DMS53 (cell line): ENCODE results near the gene RHCG.
A peak's percentile ranks its signal among the peaks of the same experiment; 100 is the strongest.

Source experiments
- DNase-seq: peaks from one replicate; lab custom pipeline; 2025; lab: John Stamatoyannopoulos, UW

Gene RHCG

DNA sequence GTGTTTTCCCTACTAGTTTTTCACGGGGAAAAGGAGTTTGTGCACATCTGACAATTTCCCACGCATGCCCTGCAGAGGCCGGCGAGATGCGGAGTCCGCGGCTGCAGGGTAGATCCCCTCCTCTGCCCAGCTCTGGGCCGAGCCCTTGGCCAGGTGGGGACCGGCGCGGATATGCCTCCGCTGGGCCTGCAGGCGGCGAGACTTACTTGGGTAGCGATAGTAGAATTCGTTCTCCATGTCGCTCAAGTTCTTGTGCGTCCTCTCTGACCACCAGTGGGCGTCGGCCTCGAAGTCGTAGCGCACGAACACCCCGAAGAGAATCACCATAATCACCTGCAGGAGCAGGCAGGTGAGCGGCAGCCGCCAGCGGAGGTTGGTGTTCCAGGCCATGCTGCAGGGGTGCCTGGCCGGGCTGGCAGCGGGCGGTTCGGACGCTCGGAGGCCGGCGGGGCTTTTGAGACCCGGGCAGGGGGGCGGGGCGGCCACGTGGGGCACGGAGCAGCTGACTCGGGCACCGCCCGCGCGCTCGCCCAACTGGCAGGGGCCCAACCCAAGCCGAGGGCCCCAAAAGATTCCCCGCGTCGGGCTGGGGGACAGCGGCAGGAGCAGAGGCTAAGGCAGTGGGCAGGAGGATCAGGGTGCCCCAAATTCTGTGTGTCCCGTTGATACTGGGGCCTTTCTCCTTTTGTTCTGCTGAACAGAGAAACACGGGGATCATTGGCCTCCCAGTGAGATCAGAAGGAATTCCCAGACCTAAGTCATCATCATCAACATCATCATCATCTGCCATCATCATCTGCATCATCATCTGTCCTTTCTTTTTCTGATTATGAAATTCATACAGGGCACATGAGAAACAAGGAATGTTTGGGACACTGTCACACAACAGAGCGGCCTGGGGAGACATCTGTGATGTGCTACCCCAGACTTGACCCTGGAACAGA lies at the start of gene RHCG:
Gene RHCG (minus strand): TSS at position 429 of the 944 bp plus-strand sequence. CDS start 39 bp downstream, at position 390.
- DNase-seq = peak; percentile 80

DNA sequence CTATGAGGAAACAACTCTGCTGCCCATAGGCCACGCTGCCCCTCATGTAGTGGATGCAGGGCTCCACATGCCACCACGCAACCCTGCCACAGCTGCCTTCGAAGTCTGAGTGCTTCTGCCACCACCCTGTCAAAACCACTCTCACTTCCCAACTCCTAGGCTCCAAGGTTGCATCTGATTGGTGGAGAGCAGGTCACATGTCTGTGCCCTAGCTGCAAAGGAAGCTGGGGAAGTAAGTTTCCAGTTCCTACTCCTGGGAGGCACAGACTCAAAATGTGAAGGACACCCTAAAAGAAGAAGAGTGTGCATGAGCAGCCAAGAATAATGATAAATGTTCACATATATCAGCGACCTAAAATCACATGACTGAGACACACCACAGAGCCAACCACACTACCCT lies 47.0 kb upstream of the RHCG start:
- DNase-seq = no peak

- DNase-seq = no peak
Observed at GRCh38 chr15:89542369-89542768, 46.0 kb upstream of the RHCG start.

DNA sequence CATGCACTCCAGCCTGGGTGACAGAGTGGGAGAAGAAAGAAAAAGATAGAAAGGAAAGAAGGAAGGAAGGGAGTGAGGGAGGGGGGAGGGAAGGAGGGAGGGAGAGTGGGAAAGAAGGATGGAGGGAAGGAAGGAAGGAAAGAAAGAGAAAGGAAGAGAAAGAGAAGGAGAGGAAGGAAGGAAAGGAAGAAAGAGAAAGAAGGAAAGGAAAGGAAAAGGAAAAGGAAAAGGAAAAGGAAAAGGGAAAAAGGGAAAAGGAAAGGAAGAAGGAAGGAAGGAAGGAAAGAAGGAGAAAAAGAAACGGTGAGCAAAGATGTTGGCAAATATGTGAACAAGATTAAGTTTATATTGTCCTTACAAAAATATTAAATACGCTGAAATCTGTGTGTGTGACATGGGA lies 42.6 kb upstream of the RHCG start:
- DNase-seq = no peak

GRCh38 chr15:89533861-89534544 lies 37.6 kb upstream of the RHCG start:
- no peak for DNase-seq

GRCh38 chr15:89531796-89532537 lies 35.6 kb upstream of the RHCG start:
- no peak for DNase-seq

GRCh38 chr15:89530976-89531375 lies 34.6 kb upstream of the RHCG start:
- no peak for DNase-seq

DNA sequence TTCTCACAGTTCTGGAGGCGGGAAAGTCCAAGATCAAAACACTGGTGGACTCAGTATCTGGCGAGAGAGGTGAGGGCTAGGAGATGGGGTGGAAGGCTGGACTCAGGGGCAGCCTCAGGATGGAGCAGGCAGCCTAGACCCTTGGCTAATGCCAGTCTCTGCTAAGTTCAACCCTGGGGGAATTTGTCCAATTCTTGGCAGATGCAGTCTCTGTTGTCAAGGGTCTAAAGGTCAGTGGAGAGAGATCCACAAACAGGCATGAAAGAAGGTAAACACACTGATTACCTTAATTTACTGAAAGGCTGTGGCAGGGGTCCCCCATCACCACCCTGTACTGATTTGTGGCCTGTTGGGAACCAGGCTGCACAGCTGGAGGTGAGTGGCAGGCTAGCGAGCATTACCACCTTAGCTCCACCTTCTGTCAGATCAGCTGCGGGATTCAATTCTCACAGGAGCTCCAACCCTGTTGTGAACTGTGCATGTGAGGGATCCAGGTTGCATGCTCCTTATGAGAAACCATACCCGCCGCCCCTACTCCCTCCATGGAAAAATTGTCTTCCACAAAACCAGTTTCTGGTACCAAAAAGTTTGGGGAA lies 32.5 kb upstream of the RHCG start:
- DNase-seq = no peak

GRCh38 chr15:89526601-89527441 lies 30.4 kb upstream of the RHCG start:
- no peak for DNase-seq

DNA sequence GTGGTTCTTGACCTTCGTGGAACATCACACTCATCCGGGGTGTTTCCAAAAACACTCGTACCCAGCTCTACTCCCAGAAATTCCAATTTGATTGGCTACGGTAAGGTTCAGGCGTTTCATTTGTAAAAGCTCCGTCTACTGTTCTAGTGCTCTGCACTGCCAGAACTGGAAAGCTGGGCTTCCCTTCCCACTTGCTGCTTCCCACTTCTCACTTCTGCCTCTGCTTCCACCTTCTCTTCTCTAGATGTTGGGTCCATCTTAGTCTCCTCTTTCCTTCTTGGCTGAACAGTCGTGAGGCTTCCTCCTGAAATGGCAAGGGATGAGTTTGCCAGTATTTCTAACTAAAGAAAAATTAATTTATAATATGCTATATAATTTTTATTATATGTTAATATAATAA lies 29.8 kb upstream of the RHCG start:
- no peak for DNase-seq

DNA sequence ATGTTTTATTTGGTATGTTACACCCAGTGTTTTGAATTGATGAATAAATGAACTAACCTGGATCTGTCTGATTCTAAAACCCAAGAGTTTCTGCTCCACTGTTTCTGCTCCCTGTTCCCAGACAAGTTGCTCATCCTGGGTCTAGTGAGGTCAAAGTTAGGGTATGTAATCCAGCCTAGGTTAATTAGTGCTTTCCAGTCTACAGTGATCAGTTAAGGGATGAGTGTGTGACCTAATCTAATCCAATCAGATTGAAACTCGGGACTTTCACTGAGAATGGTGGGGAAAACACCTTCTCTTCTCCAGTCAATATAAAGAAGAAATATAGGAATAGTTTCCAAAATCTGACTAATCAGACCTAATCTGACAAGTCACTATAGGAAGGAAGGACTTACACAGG lies 27.8 kb upstream of the RHCG start:
- DNase-seq = no peak

GRCh38 chr15:89523101-89523500 lies 26.7 kb upstream of the RHCG start:
- DNase-seq = no peak

- DNase-seq = no peak
Observed at GRCh38 chr15:89521605-89522004, 25.2 kb upstream of the RHCG start.

DNA sequence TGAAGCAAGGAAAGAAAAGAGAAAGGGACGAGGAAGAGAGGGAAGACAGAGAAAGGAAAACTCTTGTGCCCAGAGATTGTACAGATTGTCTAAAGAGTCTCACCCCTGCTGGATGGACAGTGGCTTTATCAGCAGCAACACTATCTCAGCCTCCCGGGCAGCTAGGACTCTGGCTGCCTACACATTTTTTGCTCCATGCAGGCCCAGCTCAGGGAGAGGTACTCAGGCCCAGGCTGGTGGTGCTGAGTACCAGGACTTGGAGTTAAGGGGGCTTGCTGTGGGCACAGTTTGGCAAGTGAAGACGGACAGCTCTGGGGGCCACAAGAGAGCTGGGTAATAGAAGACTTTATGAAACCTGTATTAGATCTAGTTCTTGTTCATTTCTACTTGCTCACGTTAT lies 19.1 kb upstream of the RHCG start:
- no peak for DNase-seq

- DNase-seq = no peak
Observed at GRCh38 chr15:89514596-89515406, 18.4 kb upstream of the RHCG start.

DNA sequence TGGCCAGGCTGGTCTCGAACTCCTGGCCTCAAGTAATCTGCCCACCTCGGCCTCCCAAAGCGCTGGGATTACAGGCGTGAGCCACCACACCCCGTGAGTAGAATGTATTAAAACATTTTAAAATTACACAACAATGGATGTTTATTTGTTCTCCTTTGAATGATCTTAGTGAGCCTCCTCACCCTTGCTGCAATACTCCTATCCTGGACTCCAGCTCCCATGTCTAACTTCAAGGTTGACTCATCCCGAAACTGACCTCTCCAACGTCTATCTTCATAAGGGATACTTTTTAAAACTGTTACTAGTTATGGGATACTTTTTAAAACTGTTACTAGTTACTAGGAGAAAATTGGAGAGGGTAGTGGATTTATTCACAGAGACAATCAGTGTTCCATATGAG lies 17.8 kb upstream of the RHCG start:
- no peak for DNase-seq

GRCh38 chr15:89513284-89513683 lies 16.9 kb upstream of the RHCG start:
- DNase-seq = no peak

DNA sequence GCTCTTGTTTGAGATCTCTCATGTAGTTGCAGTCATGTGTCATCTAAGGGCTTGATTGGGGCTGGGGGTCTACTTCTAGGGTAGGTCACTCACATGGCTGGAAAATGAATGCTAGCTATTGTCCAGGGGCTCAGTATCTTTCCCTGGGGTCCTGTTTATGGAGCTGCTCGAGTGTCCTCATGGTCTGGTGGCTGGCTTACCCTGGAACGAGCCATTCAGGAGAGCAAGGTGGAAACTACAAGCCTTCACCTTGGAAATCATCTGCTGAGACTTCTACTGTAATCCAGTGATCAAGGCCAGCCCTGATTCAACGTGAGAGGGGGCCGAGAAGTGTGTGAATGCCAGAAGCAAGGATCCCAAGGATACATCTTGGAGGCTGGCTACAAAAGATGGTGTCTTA lies 16.2 kb upstream of the RHCG start:
- DNase-seq = no peak

- no peak for DNase-seq
Observed at GRCh38 chr15:89506026-89506686, 9.8 kb upstream of the RHCG start.

GRCh38 chr15:89504166-89504565 lies 7.8 kb upstream of the RHCG start:
- no peak for DNase-seq
